Testis (tissue), 2 donors: ENCODE results near the gene MEGF10.

Experiments
- CTCF ChIP-seq, 3 experiments: fragments of 450-650 bp in 2 of 3; fragments of 200-600 bp in 1 of 3; sonication (generic) in 1 of 3; IDR thresholded peaks; one replicate each; pipeline ENCODE4 v1.5.1; 2016 to 2019; ENCODE audit warnings: antibody characterized with exemption in 3 of 3, mild to moderate bottlenecking in 2 of 3, moderate library complexity in 1 of 3
- POLR2A ChIP-seq: fragments of 450-650 bp; IDR thresholded peaks from one replicate; pipeline ENCODE4 v1.6.1; 2017; ENCODE audit warnings: antibody characterized with exemption, mild to moderate bottlenecking, moderate library complexity

DNA sequence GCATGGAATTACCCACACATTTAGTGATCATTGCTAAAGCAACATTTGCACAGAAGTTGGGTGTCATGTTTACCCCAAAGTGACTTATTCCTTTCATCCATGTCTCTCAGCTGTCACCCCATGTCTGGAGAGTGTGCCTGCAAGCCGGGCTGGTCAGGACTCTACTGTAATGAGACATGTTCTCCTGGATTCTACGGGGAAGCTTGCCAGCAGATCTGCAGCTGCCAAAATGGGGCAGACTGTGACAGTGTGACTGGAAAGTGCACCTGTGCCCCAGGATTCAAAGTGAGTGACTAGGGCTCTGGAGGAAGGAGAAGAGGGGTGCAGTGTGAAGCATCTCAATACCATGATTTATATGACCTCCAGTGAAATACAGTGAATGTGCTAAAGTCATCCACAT is 126.9 kb downstream of the MEGF10 start:
- TF ChIP-seq CTCF (IDR thresholded peaks at IDR 0.05): no peak
- no peak for TF ChIP-seq POLR2A
